GM18909 (cell line): ENCODE measurements around the gene ATG16L2.

Experiments
- ATAC-seq: cut with Tn5 transposase; IDR thresholded peaks from one replicate; pipeline ENCODE4 v1.9.1; 2021; ENCODE audit warnings: mild to moderate bottlenecking; ENCODE audit not compliant: unreplicated experiment, poor library complexity

The ATG16L2 gene

GRCh38 chr11:72814286-72815109 is at the start of gene ATG16L2:
Gene ATG16L2, plus strand, starts transcription at chr11:72814411. Its CDS starts 35 bp downstream, at chr11:72814446.
- peak; percentile 63 for ATAC-seq

- no peak for ATAC-seq
Measured at GRCh38 chr11:72764503-72764902, 49.7 kb upstream of the ATG16L2 start.

- ATAC-seq: no peak
Measured at GRCh38 chr11:72766152-72766902, 47.9 kb upstream of the ATG16L2 start.

GRCh38 chr11:72767203-72768062 is 46.8 kb upstream of the ATG16L2 start:
- ATAC-seq: no peak

- ATAC-seq: no peak
Measured at GRCh38 chr11:72768581-72768980, 45.6 kb upstream of the ATG16L2 start.

GRCh38 chr11:72769680-72770079 is 44.5 kb upstream of the ATG16L2 start:
- ATAC-seq: no peak

GRCh38 chr11:72770799-72771198 is 43.4 kb upstream of the ATG16L2 start:
- no peak for ATAC-seq

- no peak for ATAC-seq
Measured at GRCh38 chr11:72771507-72771906, 42.7 kb upstream of the ATG16L2 start.

- no peak for ATAC-seq
Measured at GRCh38 chr11:72772059-72772458, 42.2 kb upstream of the ATG16L2 start.

GRCh38 chr11:72773291-72773690 is 40.9 kb upstream of the ATG16L2 start:
- ATAC-seq: no peak

GRCh38 chr11:72773696-72774095 is 40.5 kb upstream of the ATG16L2 start:
- ATAC-seq: no peak

- ATAC-seq: no peak
Measured at GRCh38 chr11:72774499-72774898, 39.7 kb upstream of the ATG16L2 start.

- no peak for ATAC-seq
Measured at GRCh38 chr11:72775288-72776110, 38.7 kb upstream of the ATG16L2 start.

GRCh38 chr11:72776117-72776843 is 37.9 kb upstream of the ATG16L2 start:
- no peak for ATAC-seq

GRCh38 chr11:72776844-72777754 is 37.1 kb upstream of the ATG16L2 start:
- ATAC-seq: no peak

GRCh38 chr11:72777755-72778278 is 36.4 kb upstream of the ATG16L2 start:
- no peak for ATAC-seq

- no peak for ATAC-seq
Measured at GRCh38 chr11:72778535-72779494, 35.4 kb upstream of the ATG16L2 start.
